Mucosa of descending colon (tissue), 3 donors: Measurements from ENCODE around the gene SPATA32. TPM values are rescaled to one million over a fixed set of nuclear protein-coding genes. Genes with fewer than 3 reads are reported as not detected.
A peak's percentile ranks its signal among the peaks of the same experiment; 100 is the strongest.

Experiments
- ATAC-seq: fragments of 200-7000 bp; cut with Tn5 transposase; one replicate; pipeline ENCODE4 v1.9.1; 2020; ENCODE audit warnings: mild to moderate bottlenecking, moderate library complexity
- DNase-seq, 3 donors: peaks; one replicate each; pipeline ENCODE4 v3.0.0-alpha.2; 2020
- H3K36me3 ChIP-seq: fragments of 200-600 bp; one replicate; pipeline ENCODE4 v1.8.0; 2021; ENCODE audit warnings: low read depth, mild to moderate bottlenecking
- H3K4me1 ChIP-seq: fragments of 200-600 bp; one replicate; pipeline ENCODE4 v1.8.0; 2021; ENCODE audit warnings: low read depth, mild to moderate bottlenecking
- H3K4me3 ChIP-seq: fragments of 200-600 bp; one replicate; pipeline ENCODE4 v1.8.0; 2021; ENCODE audit warnings: mild to moderate bottlenecking
- H3K9me3 ChIP-seq: fragments of 200-600 bp; one replicate; pipeline ENCODE4 v1.8.0; 2021; ENCODE audit warnings: mild to moderate bottlenecking
- CTCF ChIP-seq: fragments of 200-600 bp; IDR thresholded peaks from one replicate; pipeline ENCODE4 v1.8.0; 2022; ENCODE audit warnings: antibody characterized with exemption, mild to moderate bottlenecking
- intact Hi-C, 2 donors: fragments of 100-400 bp; cut with DNase I in 1 of 2; cut with micrococcal nuclease in 1 of 2; formaldehyde crosslinking; loops; one replicate each; pipeline versions ENCODE4 v1.11.0 to v1.11.1; 2022; cut with DNase I, micrococcal nuclease
- total RNA-seq, 3 donors: library from RNA; stranded (reverse); fragmentation: NEBNext Ultra II Directional in 2 of 3; extraction: Animal tissue kit (Norgen Biotek cat#: 25700) in 2 of 3; gene quantifications; one replicate each; pipeline versions ENCODE4 v1.2.1 to v1.2.4, GENCODE V29; 2021 to 2023
- donor health status: DM: no; HTN: no; CAD: no; lungs with moderate emphysema.
- donor health status: DM: no; HTN: no; CAD: no.
- donor health status: DM: no; HTN: yes; CAD: no.

The SPATA32 gene
- total RNA-seq, 3 donors from 2014 or later, result 0.19 to 0.22 TPM; not detected in 1

DNA sequence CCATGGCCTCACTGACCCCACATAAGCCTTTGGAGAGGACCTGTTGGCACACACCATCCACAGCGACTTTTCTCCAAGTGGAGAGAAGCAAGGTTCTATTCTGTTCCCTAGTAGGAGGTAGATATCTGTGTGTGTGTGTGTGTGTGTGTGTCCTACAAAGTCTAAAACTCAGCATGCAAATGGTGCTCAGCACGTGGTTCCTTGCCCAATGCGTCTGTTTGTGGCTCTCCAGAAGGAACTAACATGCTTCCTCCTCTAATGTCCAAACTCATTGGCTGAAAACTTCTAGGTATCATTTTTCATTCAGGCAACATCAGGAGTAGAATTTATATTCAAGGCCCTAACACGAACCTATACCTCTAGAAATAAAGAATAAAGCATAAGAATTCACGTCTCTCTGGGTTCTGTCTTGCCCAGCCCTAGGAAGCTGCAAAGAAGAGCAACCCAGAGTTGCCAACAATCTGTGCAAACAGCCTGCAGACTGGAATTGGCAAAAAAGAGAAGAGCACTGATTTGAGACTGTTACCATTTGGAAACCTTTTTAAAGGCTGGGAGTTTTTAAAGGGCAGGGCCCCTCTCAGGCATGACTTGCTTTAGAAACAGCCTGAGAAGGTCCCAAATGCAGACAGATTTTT is 29.4 kb upstream of the SPATA32 start:
- Histone ChIP-seq H3K4me3 (no peak overlapping the region), H3K36me3 (peaks cover 6% of the 10 kb centered on the region), H3K4me1 (peaks cover 44% of the 10 kb centered on the region), H3K9me3 (no peaks in the 10 kb centered on the region)
- intact Hi-C loops, result no loop called here
- TF ChIP-seq CTCF, result no peak
- ATAC-seq (no peak), DNase-seq (no peak)

- Histone ChIP-seq H3K4me3 (no peak overlapping the region), H3K4me1 (peaks cover 34% of the 10 kb centered on the region), H3K9me3 (no peaks in the 10 kb centered on the region), H3K36me3 (peaks cover 6% of the 10 kb centered on the region)
- intact Hi-C loops, result no loop called here
- no peak for TF ChIP-seq CTCF
- ATAC-seq (no peak), DNase-seq (no peak)
These were observed 28.4 kb upstream of the SPATA32 start for GRCh38 chr17:45290269-45290765.

DNA sequence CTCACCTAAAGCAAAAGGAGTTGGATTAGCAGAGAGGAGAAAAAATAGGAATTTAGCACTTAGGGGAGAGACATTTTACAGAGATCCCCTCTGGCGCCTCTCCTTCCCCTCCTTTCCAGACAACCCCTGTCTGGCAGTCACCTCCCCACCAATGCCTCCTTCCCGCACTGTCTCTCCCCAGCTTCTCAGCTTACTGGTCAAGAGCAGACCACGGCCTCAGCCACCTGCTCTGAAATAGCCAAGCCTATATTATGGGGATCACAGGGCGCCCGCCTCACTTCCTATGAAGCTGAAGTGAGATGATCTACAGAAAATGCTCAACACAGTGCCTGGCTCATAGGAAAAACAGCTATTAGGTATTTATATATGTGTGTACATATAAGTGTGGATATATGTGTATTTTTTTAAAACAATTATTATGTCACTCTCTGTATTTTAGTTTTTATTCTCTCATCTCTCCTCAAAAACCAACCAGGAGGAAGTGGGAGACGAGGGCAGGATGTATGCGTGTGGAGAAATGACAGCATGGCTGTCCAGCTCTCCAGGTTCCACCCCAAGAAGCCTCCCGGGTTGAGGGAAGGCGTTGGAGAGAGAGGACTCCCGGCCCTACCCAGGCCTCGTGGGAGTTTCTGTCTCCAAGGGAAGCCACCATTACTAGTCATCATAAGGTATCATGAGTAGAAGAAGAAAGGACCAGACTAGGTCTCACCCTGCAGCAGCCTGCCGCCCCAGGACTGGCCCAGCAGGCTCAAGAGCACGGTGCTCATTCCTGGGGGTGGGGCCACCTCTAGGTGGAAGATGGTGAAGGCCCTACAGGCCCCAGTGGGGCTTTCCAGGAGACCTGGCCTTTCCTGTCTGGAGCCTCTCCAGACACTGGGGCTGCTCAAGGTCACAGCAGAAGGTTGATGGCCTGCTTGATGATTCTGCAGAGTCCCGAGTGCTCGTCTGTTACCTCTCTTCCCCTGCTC is 27.7 kb upstream of the SPATA32 start:
- H3K4me1 ChIP-seq, result peaks cover 29% of the 10 kb centered on the region
- no peak for TF ChIP-seq CTCF
- ATAC-seq, result no peak
- intact Hi-C loops, result no loop called here
- H3K36me3 ChIP-seq, result peaks cover 6% of the 10 kb centered on the region
- DNase-seq, result no peak
- no peaks in the 10 kb centered on the region for H3K9me3 ChIP-seq
- H3K4me3 ChIP-seq, result no peak overlapping the region

GRCh38 chr17:45288825-45289224 is 26.9 kb upstream of the SPATA32 start:
- Histone ChIP-seq H3K4me1 (peaks cover 21% of the 10 kb centered on the region), H3K4me3 (no peak overlapping the region), H3K9me3 (no peaks in the 10 kb centered on the region), H3K36me3 (peaks cover 6% of the 10 kb centered on the region)
- no peak for DNase-seq
- no peak for ATAC-seq
- no peak for TF ChIP-seq CTCF
- intact Hi-C loops, result no loop called here

- DNase-seq, result no peak
- peak; percentile 33 for ATAC-seq
- Histone ChIP-seq H3K4me3 (no peak overlapping the region), H3K4me1 (peaks cover 11% of the 10 kb centered on the region), H3K36me3 (peaks cover 6% of the 10 kb centered on the region), H3K9me3 (no peaks in the 10 kb centered on the region)
- intact Hi-C loops, result no loop called here
- no peak for TF ChIP-seq CTCF
These were observed 25.9 kb upstream of the SPATA32 start for GRCh38 chr17:45287526-45288500.
